Measurements from ENCODE around the gene H2BW2. TPM values are rescaled to one million over a fixed set of nuclear protein-coding genes. Genes with fewer than 3 reads are reported as not detected.

The H2BW2 gene
- total and polyA plus RNA-seq, 9 of the 15 experiments (the other 6 are each of a cell fraction or from before 2014, with no cell fraction given) = not detected

DNA sequence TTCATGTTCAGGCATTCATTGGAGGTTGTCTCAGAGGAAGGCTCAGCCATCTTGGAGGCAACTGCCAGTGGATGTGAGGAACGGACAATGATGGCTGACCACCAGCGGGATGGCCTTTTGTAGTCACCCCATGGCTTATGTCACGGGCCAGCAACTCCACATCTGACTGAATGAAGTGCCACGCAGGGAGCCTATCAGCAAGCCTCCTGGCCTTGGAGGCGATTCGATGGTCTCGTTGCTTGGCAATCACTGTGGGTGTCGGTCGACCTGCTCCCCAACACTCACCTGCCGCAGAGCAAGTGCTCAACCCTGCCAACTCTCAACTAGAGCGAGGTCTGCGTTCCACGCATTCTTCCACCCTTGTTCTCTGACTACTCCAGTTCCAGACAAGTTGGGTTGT, 7.4 kb downstream of the H2BW2 start (continued):
- TF ChIP-seq, protein P1, sequence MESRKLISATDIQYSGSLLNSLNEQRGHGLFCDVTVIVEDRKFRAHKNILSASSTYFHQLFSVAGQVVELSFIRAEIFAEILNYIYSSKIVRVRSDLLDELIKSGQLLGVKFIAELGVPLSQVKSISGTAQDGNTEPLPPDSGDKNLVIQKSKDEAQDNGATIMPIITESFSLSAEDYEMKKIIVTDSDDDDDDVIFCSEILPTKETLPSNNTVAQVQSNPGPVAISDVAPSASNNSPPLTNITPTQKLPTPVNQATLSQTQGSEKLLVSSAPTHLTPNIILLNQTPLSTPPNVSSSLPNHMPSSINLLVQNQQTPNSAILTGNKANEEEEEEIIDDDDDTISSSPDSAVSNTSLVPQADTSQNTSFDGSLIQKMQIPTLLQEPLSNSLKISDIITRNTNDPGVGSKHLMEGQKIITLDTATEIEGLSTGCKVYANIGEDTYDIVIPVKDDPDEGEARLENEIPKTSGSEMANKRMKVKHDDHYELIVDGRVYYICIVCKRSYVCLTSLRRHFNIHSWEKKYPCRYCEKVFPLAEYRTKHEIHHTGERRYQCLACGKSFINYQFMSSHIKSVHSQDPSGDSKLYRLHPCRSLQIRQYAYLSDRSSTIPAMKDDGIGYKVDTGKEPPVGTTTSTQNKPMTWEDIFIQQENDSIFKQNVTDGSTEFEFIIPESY (CRISPR knock-in tag; IDR thresholded peaks at IDR 0.05) = no peak
- TF ChIP-seq, protein P2, sequence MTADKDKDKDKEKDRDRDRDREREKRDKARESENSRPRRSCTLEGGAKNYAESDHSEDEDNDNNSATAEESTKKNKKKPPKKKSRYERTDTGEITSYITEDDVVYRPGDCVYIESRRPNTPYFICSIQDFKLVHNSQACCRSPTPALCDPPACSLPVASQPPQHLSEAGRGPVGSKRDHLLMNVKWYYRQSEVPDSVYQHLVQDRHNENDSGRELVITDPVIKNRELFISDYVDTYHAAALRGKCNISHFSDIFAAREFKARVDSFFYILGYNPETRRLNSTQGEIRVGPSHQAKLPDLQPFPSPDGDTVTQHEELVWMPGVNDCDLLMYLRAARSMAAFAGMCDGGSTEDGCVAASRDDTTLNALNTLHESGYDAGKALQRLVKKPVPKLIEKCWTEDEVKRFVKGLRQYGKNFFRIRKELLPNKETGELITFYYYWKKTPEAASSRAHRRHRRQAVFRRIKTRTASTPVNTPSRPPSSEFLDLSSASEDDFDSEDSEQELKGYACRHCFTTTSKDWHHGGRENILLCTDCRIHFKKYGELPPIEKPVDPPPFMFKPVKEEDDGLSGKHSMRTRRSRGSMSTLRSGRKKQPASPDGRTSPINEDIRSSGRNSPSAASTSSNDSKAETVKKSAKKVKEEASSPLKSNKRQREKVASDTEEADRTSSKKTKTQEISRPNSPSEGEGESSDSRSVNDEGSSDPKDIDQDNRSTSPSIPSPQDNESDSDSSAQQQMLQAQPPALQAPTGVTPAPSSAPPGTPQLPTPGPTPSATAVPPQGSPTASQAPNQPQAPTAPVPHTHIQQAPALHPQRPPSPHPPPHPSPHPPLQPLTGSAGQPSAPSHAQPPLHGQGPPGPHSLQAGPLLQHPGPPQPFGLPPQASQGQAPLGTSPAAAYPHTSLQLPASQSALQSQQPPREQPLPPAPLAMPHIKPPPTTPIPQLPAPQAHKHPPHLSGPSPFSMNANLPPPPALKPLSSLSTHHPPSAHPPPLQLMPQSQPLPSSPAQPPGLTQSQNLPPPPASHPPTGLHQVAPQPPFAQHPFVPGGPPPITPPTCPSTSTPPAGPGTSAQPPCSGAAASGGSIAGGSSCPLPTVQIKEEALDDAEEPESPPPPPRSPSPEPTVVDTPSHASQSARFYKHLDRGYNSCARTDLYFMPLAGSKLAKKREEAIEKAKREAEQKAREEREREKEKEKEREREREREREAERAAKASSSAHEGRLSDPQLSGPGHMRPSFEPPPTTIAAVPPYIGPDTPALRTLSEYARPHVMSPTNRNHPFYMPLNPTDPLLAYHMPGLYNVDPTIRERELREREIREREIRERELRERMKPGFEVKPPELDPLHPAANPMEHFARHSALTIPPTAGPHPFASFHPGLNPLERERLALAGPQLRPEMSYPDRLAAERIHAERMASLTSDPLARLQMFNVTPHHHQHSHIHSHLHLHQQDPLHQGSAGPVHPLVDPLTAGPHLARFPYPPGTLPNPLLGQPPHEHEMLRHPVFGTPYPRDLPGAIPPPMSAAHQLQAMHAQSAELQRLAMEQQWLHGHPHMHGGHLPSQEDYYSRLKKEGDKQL (CRISPR knock-in tag; IDR thresholded peaks at IDR 0.05; ENCODE audit: borderline replicate concordance) = no peak
- TF ChIP-seq, protein P3, sequence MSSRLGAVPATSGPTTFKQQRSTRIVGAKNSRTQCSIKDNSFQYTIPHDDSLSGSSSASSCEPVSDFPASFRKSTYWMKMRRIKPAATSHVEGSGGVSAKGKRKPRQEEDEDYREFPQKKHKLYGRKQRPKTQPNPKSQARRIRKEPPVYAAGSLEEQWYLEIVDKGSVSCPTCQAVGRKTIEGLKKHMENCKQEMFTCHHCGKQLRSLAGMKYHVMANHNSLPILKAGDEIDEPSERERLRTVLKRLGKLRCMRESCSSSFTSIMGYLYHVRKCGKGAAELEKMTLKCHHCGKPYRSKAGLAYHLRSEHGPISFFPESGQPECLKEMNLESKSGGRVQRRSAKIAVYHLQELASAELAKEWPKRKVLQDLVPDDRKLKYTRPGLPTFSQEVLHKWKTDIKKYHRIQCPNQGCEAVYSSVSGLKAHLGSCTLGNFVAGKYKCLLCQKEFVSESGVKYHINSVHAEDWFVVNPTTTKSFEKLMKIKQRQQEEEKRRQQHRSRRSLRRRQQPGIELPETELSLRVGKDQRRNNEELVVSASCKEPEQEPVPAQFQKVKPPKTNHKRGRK (tag; IDR thresholded peaks at IDR 0.05) = no peak
- TF ChIP-seq BCL6 (CRISPR knock-in tag; IDR thresholded peaks at IDR 0.05) (no peak), NR2F6 (CRISPR knock-in tag; IDR thresholded peaks at IDR 0.05) (no peak), ZFP30 (CRISPR knock-in tag; IDR thresholded peaks at IDR 0.05; ENCODE audit: borderline replicate concordance) (no peak), STAG1 (CRISPR knock-in tag; IDR thresholded peaks at IDR 0.05; ENCODE audit: borderline replicate concordance) (no peak), PML (IDR thresholded peaks at IDR 0.05; ENCODE audit: low read length) (no peak), ZNF174 (CRISPR knock-in tag; IDR thresholded peaks at IDR 0.05) (no peak)
- TF ChIP-seq, protein P4, sequence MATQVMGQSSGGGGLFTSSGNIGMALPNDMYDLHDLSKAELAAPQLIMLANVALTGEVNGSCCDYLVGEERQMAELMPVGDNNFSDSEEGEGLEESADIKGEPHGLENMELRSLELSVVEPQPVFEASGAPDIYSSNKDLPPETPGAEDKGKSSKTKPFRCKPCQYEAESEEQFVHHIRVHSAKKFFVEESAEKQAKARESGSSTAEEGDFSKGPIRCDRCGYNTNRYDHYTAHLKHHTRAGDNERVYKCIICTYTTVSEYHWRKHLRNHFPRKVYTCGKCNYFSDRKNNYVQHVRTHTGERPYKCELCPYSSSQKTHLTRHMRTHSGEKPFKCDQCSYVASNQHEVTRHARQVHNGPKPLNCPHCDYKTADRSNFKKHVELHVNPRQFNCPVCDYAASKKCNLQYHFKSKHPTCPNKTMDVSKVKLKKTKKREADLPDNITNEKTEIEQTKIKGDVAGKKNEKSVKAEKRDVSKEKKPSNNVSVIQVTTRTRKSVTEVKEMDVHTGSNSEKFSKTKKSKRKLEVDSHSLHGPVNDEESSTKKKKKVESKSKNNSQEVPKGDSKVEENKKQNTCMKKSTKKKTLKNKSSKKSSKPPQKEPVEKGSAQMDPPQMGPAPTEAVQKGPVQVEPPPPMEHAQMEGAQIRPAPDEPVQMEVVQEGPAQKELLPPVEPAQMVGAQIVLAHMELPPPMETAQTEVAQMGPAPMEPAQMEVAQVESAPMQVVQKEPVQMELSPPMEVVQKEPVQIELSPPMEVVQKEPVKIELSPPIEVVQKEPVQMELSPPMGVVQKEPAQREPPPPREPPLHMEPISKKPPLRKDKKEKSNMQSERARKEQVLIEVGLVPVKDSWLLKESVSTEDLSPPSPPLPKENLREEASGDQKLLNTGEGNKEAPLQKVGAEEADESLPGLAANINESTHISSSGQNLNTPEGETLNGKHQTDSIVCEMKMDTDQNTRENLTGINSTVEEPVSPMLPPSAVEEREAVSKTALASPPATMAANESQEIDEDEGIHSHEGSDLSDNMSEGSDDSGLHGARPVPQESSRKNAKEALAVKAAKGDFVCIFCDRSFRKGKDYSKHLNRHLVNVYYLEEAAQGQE (IDR thresholded peaks at IDR 0.05; ENCODE audit: borderline replicate concordance) = no peak
- TF ChIP-seq, protein P4 (CRISPR knock-in tag; IDR thresholded peaks at IDR 0.05; ENCODE audit: low read depth) = no peak

Measured in K562 (cell line).